GM21423 (cell line): Measurements from ENCODE around the gene PCNX2.

ENCODE experiments used
- ATAC-seq: cut with Tn5 transposase; IDR thresholded peaks from one replicate; pipeline ENCODE4 v1.9.1; 2021; ENCODE audit warnings: mild to moderate bottlenecking, moderate library complexity; ENCODE audit not compliant: unreplicated experiment

The PCNX2 gene

DNA sequence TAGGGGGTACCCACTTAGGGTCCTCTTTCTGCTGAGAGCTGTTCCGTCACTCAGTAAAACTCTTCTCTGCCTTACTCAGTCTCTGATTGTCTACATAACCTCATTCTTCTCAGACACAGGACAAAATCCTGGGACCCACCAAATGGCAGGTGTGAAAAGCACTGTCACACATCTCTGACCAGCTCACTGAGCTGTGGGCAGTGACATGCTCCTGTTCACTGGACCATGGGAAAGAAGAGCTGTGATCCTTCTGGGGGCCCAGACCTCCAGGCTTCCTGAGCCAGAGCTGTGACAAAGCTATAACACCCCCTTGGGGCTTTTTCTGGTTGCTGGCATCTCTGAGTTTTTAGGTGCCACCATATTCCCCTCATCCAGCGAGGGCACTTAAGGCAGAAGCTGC, 229.4 kb downstream of the PCNX2 start:
- ATAC-seq: no peak

DNA sequence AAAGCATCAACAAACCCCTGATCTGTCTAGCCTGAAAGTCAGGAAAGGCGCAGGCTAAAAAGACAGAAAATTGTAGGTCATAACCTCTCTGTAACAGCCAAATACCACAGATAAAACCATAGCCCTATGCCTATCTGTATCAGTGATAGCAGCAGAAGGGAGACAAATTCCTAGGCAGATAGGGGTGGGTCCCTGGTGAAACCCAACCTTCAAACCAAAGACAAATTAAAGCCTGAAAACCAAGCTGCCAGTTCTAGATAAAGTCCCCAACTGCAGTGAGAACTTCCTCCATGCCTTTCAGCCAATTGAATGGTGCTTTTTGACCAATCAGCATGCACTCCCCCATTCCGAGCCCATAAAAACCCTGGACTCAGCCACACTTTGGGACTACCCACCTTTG, 229.8 kb downstream of the PCNX2 start:
- no peak for ATAC-seq

DNA sequence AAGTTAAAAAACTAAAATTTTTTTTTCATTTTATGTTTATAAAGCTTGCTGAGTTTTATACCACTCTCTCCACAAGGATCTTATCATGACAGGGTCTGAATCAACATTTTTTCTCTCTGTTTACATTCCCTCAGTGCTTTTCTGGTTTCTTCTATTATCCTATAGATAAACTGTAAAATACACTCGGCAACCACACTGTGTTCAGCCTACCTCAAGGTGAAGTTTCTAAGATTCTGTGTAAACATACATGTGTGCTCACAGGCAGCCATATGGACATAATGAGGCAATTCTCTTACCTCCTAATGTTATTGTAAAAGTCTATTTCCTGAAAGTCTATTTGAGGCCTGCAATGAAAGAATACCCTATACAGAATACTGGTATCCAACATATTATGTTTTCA, 230.5 kb downstream of the PCNX2 start:
- no peak for ATAC-seq

DNA sequence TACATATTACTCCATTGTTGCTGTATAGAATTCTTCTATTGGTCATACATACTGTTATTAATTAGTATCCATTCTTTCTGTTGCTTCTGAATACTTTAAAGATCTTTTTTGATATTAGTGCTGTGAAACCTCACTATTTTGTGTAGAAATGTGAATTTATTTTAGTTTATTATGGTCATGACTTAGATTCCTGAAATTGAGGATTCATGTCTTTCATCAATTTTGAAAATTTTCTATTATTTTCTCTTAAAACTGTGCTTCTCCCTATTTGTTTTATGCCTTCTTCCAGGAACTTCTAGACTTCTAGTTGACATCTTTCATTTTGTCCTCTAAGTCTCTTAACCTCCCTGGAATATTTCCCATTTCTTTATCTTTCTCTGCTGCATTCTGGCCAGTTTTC, 232.1 kb downstream of the PCNX2 start:
- ATAC-seq: no peak

DNA sequence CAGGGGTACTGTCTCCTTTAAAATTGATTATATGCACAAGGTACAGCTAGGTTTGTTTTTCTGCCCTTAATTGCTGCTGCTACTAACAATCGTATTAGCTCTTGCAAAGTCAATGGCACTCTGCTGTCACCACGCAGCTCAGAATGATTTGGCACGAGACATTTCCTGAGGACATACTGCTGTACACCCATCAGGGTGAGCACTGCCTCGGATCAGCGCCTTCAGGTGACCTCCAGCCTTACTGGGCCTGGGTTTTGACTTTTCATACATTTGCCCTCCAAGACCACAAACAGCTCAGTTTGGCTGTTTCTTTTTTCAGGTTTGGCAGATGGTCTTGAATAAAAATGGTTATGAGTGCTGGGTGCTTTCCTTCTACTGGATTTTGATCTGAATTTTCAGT, 234.3 kb downstream of the PCNX2 start:
- ATAC-seq: no peak

DNA sequence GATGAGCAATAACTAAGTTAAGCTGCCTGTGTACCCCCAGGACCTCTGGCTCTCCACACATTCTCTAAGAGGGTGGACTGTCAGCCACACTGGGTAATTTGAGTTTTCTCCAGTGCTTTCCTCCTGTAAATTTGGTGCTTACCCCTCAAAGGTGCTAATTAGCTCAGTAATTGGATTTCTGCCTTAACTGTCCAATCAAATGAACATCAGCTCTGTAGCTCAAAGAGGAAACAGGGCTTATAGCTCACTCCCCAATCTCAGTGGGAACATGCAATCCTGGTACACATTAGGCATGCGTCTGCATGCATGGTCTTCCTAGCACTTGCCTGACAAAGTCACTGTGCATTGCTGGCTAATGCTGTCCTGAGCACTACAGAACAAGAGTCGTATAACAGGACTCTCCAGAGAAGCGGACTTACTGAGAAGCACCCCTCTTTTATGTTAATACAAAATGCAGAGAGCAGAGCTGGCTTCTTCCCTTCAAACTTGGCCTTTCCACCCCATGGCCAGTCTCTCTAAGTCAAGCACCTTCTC, 235.0 kb downstream of the PCNX2 start:
- ATAC-seq: no peak

DNA sequence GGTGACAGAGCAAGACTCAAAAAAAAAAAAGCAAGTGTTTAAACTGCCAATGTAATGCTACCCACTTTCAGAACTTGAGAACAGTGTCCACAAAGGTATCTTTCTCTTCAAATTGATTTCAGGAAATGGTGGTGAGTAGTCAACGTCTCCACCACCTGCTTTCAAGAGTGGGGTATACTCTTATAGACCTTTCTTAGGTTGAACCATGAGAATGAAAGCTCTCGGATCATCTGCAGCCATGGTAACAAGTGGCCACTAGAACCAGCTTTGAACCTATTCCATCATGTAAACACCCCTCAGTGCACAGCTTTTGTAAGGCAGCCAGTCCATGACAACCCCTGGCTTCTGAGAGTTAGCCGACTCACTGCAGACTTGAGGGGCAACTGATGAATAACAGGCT, 237.7 kb downstream of the PCNX2 start:
- ATAC-seq: no peak

DNA sequence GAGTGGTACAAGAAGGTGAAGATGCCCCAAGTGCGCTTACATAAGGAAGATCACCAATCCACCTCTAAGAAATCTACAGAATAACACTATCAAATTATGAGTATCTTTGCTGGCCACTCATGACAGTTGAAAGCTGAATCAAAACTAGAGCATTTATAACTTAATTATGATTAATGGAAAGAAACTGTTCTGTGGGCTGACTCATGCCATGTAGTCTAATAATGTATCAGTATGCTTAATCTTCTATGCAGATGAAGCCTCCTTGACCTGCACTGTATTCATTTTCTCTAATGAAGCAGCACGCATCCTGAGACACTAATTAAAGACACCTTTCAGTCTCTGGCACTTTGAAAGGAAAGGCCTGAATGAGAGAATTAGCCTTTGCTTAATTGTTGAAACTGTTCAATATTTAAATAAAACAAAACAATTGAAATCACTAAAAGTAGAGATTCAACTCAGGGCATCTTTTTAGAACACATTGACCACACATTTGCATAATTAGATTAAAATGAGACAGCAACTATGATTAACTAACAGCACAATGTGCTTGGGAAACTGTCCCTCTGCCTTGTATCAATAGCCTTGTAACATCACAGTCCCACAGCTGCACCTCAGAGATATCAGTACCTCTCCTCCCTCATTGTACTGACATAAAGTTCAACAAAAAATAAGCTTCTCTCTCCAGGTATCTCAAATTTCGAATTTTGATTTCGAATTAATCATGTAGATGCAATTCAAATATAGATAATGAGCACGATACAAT, 239.5 kb downstream of the PCNX2 start:
- ATAC-seq: no peak

DNA sequence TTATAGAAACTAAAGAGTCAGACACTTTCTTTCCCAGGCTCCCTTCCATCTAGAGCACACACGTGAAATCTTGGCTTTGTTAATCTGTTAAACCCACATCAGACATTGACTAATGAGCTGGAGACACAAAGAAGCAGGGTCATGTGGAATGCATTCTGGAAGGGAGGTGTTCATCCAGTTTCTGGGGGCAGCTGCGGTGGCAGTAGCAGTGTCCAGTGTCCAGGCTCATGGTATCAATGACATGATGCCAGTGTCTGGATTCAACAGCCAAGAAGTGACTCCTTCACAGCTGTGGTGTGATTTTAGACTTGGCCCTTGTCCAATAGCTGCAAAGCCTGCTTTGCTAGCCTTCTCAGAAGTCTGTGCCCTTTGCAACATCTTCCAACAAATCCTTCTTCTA, 249.9 kb downstream of the PCNX2 start:
- no peak for ATAC-seq

DNA sequence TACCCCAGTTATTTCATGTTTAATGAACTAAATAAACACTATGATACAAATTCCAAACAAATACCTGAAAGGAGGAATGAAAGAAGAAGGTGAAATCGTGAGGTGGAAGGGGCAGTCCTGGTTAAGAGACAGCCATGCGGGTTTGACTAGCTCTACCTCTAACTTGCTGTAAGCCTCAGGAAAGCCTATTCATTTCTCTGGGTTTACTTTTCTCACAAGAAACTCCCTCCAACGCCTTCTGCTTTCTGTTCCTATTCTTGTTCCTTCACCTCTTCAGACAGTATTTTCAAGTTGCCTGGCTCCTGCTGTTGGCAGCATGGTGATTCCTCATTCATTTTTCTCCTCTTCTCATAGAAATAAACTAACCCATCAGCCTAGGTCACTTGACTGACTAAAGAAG, 252.7 kb downstream of the PCNX2 start:
- ATAC-seq: no peak

DNA sequence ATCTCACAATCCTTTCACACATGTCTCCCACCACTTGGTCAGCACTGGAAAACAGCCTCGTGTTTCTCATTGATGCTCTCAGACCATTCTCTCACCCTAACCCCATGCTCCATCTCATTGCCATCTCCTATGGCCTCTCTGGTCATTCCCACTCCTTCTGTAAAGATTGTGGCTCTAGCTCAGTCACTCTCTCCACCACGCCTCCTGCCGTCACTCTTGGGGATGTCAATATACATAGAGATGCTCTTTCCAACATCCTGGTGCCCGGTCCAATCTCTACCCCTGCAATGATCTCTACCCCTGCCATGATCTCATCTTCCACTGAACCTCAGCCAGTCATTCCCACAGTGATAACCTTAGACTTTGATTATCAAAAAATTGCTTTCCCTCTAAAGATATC, 255.0 kb downstream of the PCNX2 start:
- no peak for ATAC-seq

DNA sequence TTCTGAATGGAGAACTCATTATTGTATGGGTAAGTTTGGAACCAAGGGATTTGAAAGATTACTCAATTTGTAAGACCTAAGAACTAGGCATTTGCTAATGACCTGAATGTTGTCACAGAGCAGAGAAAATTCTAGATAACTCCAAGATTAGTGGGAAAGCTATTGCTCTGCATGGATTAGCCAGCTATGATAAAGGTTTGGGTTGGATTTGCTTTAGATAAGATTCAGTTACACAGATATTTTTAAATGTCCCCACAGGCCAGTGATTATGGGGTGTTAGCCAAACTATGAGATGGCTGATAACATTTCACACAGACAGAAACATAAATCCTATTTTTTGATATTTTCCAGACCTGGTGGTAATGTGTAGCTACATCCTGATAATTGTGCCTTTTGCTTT, 256.9 kb downstream of the PCNX2 start:
- no peak for ATAC-seq

DNA sequence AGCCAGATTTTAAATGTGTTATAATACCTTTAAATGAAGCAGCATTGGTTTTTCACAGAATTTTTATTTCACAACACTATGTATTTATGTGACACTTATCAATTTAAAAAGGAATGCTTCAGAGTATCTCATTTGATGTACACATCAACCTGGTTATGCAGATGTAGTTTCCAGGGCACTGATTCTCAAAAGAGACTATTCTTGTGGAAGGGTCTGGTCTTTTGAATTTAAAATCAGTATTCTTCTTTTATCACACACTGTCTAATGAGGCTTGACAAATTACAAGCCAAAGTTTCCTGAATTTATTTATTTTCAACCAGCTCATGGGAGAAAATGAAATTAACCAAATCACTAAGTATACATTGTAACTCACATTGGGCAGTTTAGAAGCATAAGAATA, 257.7 kb downstream of the PCNX2 start:
- ATAC-seq: no peak

DNA sequence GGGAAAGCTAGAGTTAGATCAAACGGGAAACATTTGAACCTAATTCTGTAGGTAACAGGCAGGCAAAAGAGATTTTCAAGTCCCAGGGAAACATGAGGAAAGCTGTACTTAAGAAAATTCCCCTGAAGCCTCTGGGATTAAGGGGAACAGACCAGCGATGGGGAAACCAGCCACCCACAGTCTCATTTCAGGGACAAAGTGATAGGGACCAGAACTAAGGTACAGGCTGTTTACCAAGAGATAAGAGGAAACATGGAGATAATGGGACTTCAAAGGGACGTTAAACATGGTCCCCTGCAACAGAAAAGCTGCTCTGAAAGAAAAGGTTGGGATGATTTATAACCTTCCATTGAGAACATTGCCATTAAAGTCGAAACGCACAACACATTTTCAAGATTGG, 260.7 kb downstream of the PCNX2 start:
- ATAC-seq: no peak

DNA sequence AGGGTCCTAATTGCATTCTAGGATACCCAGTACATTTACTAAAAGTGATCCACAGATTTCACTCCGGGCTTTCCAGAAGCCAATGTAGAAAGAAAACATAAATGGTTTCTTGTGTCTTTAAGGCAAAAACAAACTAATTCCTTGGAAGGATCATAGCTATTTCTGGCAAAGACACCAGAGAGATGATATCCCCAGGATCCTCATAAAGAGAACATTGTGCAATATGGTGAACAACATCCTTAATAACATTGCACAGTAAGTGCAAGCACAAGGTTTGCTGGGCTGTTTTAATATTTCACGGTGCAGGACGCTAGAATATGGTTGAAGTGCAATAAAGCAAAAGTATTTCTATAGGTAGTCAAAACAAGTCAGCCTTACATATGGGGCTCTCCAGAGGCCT, 262.2 kb downstream of the PCNX2 start:
- no peak for ATAC-seq

DNA sequence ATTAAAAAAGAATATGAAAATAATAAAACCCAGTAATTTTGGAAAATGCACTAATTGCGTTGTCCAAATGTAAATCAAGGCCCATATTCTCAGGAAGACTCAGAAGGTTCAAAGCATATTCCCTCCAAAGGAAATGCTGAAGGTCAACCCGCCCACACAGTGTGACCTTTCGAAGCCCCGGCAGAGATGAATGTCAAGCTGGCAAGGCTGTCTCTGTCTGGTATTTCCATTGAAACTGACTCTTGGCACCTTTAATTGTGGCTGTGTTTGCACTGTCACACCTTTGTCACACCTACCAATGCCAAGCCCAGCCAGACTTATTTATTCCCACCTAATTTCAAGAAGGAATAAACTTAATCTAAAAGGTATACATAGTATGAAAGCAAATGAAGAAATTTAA, 262.6 kb downstream of the PCNX2 start:
- no peak for ATAC-seq

DNA sequence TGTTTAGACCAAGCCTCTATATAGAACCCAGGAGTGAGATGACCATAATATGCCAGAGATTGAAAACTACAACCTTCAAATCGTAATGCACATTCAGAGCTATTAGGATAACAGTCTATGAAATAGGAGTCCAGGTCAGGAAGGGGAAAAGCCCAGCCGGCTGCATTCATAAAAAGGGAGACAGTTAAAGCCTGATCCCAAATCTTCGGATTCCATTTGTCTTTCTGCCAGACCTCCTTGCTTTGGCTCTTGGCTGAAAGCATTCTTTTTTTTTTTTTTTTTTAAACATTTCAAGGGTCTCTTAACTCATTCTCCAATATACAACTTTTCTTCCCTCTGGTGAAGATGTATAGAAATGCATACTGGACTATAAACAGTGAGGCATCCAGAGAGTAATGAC, 264.0 kb downstream of the PCNX2 start:
- ATAC-seq: no peak

DNA sequence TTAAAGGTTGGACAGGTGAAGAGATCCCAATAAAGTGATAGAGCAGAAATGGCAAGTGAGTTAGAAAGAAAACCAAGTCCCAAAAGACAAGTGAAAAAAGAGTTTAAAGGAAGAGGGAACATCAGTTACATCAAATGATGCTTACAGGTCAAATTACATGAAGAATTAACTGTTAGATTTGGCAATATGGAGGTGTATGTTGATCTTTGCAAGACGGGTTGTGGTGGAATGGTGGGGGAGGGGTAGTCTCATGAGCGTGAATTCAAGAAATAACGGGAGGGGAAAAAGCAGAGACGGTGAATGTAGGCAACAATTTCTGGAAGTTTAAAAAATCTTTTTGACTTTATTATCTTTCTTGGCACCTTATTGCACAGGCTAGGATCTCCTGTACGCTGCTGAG, 268.5 kb downstream of the PCNX2 start:
- ATAC-seq: no peak

DNA sequence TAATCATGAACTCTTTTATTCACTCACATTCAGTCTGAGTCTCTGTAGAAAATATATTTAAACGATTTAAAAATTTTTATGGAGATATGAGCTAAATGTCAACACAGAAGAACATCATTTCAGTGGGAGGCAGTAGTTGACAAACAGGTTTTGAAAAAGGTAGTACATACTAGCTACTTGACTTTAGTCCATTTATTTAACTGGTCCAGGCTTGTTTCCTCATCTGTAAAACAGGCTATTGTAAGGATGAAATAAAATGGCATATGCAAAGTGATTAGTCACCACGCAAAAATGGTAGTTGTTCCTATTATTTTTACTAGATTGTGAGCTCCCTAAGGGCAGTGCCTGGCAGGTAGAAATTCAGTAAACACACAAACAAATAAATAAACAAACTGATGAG, 270.0 kb downstream of the PCNX2 start:
- no peak for ATAC-seq

DNA sequence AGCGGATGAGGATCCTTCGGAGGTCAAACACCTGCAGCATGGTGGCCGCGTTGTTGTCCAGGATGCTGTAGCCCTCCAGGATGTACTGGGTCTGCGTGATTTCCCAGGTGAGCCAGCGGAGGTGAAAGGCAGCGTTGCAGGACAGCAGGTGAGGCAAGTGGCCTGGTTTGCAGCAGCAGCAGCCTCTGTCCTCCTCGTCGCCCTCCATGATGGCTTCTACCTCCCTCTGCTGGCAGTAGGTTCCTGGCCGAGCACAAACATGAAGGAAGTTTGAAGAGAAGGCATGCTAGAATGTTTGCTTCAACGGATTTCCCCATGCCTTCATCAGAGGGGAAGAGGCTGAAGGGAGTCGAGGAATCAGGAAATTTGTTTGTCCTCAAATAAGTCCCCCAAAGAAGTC, 270.4 kb downstream of the PCNX2 start:
- ATAC-seq: no peak

DNA sequence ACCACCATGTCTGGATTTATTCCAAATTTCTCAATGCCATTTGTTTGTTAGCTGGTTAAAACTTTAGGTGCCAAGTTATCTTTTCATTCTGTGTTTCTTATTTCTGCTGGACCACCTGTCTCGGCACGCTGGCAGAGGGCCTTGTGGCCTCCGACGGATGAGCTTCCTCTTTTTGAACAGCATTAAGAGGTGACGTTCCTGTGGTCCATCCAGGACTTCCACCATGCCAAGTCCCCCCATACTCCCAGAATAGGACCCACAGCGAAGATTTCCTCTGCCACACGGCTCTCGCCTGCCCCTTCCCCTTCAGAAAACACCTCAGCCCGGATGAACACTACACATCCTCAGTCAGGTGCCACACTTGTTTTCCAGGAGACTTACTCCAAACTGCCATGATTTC, 271.3 kb downstream of the PCNX2 start:
- ATAC-seq: no peak

DNA sequence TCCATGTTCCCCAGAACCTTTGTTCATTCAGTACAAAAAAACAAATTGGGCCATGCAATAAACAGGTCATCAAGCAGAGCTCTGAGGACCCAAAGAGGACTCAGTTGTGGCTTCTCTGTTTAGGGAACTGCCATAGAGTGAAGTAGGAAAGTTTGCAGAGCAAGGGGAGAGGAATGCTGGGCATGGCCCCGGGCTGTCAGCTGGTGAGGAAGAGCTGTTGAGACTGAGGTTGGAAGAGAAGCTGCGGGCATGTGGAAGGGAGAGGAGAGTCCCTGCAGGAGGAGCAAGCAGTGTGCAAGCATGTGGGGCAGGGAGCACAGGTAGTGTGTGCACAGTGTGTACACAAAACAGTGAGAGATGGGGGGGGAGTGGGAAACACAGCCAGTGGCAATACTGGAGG, 273.3 kb downstream of the PCNX2 start:
- ATAC-seq: no peak

DNA sequence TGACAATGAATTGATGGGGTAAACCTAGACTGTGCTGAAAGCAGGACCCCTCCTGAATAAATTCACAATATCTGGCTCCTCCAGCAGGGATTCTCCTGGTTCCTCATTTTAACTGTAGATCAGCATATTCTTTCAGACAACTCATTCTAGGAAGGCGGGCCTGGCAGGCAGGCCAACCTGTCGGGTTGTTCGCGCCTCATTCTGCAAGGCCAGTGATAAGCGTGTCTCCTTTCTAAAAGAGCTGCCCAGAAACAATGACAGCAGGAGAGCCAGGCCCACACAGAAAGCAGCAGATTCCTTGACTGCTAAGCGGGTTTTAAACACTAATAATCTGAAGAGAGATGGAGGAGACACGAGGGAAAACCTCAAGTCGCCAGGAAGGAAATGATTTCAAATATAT, 275.1 kb downstream of the PCNX2 start:
- ATAC-seq: no peak
